ENCODE results near the gene DENND5A.

DNA sequence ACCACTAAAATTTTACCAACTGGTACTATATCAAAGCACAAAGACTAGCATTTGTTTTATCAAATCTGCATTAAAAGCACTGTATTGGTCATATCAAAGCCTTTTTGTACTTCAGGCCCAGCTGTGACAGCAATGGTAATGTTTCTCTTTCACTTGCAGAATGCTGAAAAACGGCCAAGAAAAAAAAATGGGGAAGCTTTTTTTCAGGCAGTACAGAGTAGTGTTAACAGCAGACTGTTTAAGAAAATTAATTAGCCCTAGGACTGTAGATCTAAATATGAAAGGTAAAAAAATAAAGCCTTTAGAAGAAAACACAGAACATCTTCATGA is 33.3 kb downstream of the DENND5A start:
- no peak for TF ChIP-seq POLR2A (IDR thresholded peaks at IDR 0.05)
- TF ChIP-seq CTCF (IDR thresholded peaks at IDR 0.05), result no peak
